GM18909 (cell line): ENCODE data around the gene BRD3.

Source experiments
- ATAC-seq: cut with Tn5 transposase; IDR thresholded peaks from one replicate; pipeline ENCODE4 v1.9.1; 2021; ENCODE audit warnings: mild to moderate bottlenecking; ENCODE audit not compliant: unreplicated experiment, poor library complexity

Gene BRD3

GRCh38 chr9:134026581-134026980, 41.2 kb downstream of the BRD3 start:
- no peak for ATAC-seq

DNA sequence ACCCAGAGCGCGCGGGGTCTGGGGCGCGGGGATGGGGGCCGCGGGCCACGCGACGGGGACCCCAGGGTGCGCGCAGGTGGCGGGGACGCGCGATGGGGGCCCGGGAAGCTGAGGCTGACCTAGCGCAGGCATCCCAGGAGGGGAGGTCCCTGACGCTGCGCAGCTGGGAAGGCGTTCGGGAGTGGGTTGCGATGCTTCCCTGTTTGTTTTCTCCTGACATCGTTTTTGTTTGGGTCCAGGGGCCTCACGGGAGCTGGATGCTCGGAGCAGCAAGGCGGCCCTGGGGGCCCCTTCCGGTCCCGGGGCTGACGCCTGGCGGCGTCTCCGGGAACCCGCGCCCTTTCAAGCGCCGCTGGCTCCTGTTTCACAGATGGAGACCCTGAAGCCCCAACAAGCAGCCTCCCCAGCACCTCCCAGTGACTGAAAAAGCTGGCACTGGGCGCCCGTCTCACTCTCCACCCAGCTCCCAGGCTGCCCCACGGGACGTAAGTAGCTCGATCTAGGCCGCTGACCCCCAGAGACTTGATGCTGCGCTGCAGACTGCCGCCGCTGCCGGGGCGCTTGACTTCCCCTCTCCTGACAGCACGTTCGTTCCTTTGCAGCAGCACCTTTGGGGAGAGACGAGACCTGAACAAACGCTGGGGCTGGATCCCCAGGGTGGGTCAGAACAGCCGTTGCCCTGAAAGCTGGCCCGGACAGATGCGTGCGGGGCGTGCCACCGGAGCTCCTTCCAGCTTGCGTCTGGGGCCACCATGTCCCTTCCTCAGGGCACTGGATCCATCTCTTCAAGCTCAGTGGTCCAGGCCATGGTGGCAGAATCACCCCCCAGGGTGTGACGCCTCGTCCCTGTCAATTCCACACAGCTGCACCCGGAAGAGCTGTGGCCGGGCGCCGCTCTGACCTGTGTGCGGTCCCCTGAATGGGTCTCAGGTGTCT, 42.0 kb downstream of the BRD3 start:
- peak; percentile 40 for ATAC-seq

GRCh38 chr9:134024828-134025605, 42.8 kb downstream of the BRD3 start, which contains the start of gene BRD3OS:
Gene BRD3OS (plus strand): TSS chr9:134025481. CDS start chr9:134026748, 1,267 bp downstream.
- ATAC-seq: peak; percentile 89

DNA sequence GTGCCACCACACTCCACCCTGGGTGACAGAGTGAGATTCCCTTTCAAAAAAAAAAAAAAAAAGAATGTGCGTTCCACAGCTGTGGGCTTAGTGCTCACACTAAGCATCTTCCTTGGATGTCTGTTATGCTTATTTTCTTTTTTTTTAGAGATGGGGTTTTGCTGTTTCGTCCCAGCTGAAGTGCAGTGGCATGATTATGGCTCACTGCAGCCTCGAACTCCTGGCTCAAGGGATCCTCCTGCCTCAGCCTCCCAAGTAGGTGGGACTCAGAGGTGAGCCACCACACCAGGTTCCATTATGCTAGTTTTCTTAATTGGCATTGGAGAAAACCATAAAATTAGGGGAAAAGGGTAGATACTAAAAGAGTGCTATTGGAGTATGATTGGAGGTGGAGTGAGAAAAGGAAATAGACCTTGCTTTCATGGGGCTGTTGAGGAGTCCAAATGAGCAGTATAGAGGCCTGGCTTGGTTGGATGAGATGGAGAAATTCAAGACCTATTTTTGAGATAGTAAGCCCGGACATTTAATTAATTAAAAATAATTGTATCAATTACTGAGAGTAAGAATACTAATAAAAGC, 43.5 kb downstream of the BRD3 start:
- ATAC-seq: no peak

DNA sequence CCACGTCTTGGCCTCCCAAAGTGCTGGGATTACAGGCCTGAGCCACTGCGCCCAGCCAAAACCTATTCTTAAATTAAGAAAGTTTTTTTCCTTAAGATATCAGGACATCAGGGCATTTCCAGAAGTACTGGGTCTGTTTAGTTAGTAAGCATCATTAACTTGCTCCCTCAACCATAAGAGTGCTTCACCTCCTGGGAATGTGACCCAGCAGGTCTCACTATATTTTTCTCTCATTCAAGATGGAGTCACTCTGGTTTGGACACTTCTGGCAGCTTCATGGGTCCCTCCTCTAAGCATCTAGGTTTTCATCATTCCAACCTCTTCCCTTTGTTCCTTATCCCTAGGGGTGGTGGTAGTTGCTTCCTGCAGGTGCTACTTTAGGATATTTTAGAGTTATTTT, 52.9 kb downstream of the BRD3 start:
- no peak for ATAC-seq

DNA sequence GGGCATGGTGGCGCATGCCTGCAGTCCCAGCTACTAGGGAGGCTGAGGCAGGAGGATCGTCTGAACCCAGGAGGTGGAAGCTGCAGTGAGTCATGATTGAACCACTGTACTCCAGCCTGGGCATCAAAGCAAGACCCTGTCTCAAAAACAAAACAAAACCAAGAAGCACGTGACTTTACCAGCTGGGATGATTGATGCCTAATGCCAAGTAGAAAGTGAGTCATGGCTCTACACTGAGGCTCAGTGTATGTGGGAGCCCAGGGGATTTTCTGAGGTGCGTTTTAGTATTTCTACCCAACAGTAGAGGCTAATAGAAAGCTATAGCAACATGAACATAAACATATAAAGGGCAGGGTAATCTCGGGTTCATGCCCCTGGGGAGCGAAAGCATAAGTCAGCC, 56.4 kb downstream of the BRD3 start:
- no peak for ATAC-seq

DNA sequence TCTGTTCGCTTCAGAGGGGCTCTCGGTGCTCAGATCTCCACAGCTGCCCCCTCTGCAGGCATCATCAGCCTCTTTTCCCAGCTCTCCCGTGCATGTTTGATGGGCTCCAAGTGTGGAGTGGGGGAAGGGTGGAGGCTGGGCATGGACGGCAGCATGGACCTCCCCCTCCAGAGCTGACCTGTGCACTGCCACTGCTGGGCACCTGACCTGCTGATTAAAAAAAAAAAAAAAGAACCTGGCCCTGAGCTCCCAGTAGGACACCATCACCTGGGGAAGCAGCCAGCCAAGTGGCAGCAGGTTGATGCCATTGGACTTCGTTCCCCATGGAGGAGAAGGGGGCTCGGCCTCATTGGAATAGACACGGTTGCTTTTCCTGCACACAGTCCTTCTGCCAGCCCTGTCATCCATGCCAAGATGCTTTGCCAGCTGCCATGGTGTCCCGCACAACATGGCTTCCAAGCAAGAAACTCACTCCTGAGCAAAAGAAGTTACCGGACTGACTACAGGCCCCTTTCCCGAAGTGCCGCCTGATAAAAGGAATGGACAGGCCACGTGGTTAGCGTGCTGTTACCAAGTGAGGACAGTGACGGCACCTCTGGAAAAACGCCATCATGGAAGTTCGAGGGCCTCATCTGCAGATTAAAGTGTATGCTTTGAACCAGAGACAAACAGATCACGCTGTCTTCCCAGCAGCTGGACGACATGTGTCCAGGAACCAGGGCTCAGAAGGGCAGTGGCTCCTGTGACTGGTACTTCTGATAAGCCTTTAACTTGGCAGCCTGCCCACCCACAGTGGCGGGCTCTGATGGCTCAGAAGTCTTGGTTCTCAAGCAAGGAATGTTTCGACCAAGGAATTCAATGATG, 57.3 kb downstream of the BRD3 start:
- ATAC-seq: no peak

- no peak for ATAC-seq
These were observed 60.3 kb downstream of the BRD3 start for GRCh38 chr9:134007571-134007970.

DNA sequence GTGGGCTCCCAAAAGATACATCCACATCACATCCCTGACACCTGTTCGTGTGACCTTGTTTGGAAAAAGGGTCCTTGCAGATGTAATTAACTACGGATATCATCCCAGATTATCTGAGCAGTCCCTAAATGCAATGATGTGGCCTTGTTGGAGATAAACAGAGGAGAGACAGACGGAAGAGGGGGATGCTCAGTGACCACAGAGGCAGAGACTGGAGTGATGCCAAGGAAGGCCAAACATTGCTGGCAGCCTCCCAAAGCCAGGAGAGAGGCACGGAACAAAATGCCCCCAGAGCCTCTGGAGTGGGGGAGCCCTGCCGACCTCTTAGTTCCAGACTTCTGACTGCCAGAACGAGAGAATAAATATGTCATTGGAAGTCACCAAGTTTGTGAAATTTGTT, 60.7 kb downstream of the BRD3 start:
- no peak for ATAC-seq

GRCh38 chr9:134005381-134005780, 62.4 kb downstream of the BRD3 start:
- no peak for ATAC-seq

GRCh38 chr9:134004881-134005280, 62.9 kb downstream of the BRD3 start:
- ATAC-seq: no peak

DNA sequence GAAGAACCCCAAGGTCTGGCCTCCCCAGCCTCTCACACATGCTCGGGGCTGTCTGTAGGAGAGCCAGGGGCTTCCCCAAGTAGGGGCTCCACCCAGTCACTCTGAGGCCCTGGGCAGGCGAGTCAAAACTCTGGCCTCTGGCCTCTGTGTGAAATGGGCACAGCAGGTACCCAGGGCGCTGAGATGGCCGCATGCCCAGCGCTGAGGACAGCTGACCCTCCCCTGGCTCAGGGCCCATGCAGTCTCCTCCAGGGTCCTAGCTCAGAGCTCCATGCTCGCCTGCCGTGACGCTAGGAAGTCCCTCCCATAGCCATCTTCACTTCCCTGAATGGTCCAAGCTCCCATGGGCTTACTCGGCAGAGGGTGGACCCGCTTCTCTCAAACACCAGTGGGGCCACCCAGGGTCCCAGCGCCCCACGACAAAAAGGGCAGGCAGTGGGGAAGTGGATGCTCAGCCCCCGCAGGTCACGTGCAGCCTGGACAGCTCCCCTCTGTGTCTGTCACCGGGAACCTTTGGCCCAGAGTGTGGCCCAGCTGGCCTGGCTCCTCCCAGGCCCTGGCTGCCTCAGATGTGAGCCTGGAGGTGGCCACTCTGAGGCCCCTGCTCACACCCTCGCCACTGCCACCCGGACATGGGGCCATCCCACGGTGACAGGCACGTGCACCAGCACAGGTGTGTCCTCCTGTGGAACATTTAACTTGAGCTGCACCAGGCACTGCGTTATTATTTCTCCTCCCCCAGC, 63.5 kb downstream of the BRD3 start:
- no peak for ATAC-seq

- no peak for ATAC-seq
These were observed 64.6 kb downstream of the BRD3 start for GRCh38 chr9:134003237-134003636.

- ATAC-seq: no peak
These were observed 65.0 kb downstream of the BRD3 start for GRCh38 chr9:134002796-134003195.

DNA sequence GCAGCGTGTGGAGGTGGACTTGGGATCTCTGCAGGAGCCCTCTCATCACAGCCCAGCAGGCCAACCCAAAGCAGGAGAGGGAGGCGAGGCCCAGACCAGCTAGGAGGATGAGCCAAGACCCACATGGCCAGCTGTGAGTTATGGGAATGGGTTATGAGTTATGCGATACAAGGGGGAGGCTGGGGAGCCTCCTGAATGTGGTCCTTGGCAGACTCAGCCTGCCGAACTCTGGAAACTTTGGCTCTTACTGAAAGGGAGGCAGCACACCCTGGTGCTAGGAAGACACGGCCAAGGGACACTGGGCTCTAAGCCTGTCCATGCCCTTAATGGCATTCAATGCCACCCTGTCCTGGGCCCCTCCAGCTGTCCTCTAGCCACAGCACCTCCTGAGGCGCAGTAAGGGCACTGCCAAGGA, 68.0 kb downstream of the BRD3 start:
- no peak for ATAC-seq

- no peak for ATAC-seq
These were observed 68.8 kb downstream of the BRD3 start for GRCh38 chr9:133998915-133999595.

DNA sequence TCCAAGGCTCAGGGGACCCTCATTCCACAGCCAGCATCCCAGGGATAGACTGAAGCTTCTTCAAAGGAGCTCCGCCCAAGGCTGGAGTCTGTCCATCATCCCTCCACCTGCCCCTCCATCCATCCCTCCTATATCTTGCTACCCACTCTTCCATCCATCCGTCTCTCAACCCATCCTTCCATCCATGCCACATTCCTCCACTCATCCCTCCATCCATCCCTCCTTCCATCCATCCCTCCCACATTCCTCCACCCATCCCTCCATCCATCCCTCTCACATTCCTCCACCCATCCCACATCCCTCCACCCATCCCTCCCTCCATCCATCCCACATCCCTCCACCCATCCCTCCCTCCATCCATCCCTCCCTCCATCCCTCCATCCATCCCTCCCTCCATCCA, 70.2 kb downstream of the BRD3 start:
- no peak for ATAC-seq

DNA sequence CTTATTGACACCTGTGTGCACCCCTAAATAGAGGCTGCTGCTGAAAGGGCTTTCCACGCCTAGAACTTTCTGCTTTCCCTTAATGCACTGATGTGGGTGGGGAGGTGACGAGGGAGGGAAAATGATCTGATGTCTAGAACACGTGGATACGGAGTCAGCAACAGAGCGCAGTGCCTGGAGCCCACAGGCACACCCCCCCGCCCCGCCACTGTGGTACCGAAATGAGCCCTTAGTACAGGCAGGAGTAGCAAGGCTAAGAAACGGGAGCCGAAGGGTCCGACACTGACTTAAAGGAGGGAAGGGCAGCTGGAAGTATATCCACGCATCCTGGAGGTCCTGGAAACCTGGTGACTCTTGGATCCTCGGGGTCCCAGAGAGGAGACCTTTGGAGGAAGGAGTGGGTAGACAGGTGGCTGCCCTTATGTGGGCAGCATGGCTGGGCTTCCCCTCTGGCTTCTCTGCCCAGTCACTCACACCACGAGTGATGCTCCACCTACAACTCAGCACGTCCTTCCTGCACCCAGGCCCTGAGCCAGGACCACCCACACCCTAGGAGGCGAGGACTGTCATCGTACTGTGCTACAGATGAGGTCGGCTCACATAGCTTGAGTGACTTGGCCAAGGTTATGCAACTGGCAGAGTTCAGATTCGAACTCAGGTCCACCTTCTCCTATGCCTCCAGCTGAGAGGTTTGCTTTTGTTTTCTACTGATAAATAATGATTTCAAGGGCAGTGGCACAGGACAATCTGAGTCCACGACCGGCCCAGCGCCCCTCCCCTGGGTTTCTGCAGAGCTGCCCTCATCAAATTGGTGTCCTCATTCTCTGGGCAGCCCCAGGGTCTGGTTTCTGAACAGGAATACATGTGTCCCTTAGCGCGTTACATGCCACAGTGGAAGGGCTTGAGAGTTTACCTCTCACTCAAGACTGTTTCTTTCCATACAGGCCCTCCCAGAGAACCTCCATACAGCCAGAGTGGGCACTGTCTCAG, 71.0 kb downstream of the BRD3 start:
- no peak for ATAC-seq
